Measurements from ENCODE around the gene TMEM116. TPM values are rescaled to one million over a fixed set of nuclear protein-coding genes. Genes with fewer than 3 reads are reported as not detected.

Gene TMEM116
- total RNA-seq (2022; extraction: Qiagen RNA extraction): 5.2 to 6.5 TPM (median 6.4 TPM) in 5 replicates

DNA sequence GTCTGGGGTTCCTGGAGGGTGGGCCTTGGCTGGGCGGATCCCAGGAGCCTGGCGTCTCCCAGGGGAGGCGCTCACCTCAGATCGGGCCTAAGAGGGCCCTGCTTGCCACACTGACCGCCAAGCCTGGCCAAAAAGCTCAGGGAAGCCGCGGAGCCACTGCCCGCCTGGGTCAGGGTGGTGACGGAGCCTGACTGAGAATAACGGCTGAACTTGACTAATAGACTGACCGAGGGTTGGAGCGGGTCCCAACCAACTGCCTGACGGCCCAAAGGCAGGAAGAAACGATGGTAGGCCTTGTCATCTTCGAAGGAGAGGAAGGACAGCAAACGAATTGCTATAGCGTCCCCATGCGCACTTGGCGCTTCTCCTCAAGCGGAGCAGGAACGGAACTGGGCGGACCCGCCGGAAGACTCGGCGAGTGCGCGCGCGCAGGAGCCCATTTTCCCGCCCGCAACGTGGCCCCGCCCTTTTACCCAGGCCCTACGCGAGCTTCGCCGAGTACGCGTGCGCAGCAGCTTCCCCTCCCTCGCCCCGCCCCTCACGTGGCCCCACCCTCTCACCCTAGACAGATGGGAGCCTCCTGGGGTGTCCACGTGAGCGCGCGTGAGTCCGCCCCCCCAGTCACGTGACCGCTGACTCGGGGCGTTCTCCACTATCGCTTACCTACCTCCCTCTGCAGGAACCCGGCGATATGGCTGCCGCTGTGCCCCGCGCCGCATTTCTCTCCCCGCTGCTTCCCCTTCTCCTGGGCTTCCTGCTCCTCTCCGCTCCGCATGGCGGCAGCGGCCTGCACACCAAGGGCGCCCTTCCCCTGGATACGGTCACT is at the start of gene TMEM116, which contains the start of gene ERP29:
TSS of gene TMEM116 (minus strand) at position 391 of the 826 bp plus-strand sequence. CDS start 7,895 bp downstream, outside the sequence.
TSS of gene ERP29 (plus strand) at position 652 of the 826 bp plus-strand sequence. CDS start at position 692, 40 bp downstream.

Other genes starting within 250 kb of the TMEM116 start
- gene ALDH2, start 246.2 kb downstream of the TMEM116 start, total RNA-seq (2022; extraction: Qiagen RNA extraction): 61.5 to 94.1 TPM (median 86.3 TPM) in 5 replicates
- gene MAPKAPK5, start 170.9 kb downstream of the TMEM116 start, total RNA-seq (2022; extraction: Qiagen RNA extraction): 50.3 to 58.8 TPM (median 55.1 TPM) in 5 replicates
- gene ERP29, start 261 bp upstream of the TMEM116 start, total RNA-seq (2022; extraction: Qiagen RNA extraction): 122 to 135 TPM (median 125 TPM) in 5 replicates
- 15.5 to 23.2 TPM (median 20.7 TPM) in 5 replicates for gene NAA25, start 95.6 kb upstream of the TMEM116 start, total RNA-seq (2022; extraction: Qiagen RNA extraction)
- 14.5 to 18.5 TPM (median 16.1 TPM) in 5 replicates for gene TRAFD1, start 112.4 kb upstream of the TMEM116 start, total RNA-seq (2022; extraction: Qiagen RNA extraction)

Data from A549 treated with Mapracorat at 1 μM for 4 hours (cell line).